ENCODE measurements around the gene PAX2. TPM values are rescaled to one million over a fixed set of nuclear protein-coding genes. Genes with fewer than 3 reads are reported as not detected.

The PAX2 gene
- total and polyA plus RNA-seq, 3 donors from 2014 or later, result 1.1 to 3.7 (median 1.5) TPM

GRCh38 chr10:100731407-100732240 is 13.8 kb upstream of the PAX2 start:
- no peaks in the 10 kb centered on the region for H3K9me3 ChIP-seq
- H3K36me3 ChIP-seq (ENCODE audit: low read depth, missing control alignments), result no peaks in the 10 kb centered on the region
- no peak overlapping the region for H3K4me3 ChIP-seq
- intact Hi-C loops (cut with DNase I; ENCODE audit: low total_unique reads), result no loop called here
- TF ChIP-seq CTCF (IDR thresholded peaks at IDR 0.05), result no peak
- no peak for TF ChIP-seq POLR2A (IDR thresholded peaks at IDR 0.05)
- no peaks in the 10 kb centered on the region for H3K27me3 ChIP-seq
- 67 to 71% methylated on average over 14 to 24 of the region's 24 CpGs for WGBS, 2 donors
- DNase-seq, result no peak
- H3K27ac ChIP-seq, result no peak overlapping the region
- H3K4me1 ChIP-seq, result peaks cover 21% of the 10 kb centered on the region

DNA sequence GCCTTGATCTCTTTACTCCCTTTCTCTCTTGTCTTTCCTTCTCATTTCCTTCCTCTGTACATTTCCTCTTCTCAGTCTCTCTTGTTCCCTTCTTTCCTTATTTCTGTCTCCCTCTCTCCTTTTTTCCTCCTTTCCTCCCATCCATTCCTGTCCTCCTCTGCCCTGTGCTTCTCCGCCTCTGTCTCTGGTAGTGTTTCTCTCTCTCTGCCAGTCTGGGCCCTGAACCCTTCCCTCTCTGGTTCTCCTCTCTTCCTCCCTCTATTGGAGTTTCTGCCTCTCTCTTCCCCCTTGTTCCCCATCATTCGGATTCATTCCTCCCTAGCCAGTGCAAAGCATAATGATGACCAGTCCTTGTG is 13.2 kb upstream of the PAX2 start:
- no peak overlapping the region for H3K27ac ChIP-seq
- intact Hi-C loops (cut with DNase I; ENCODE audit: low total_unique reads), result no loop called here
- DNase-seq, result no peak
- no peak overlapping the region for H3K4me3 ChIP-seq
- no peaks in the 10 kb centered on the region for H3K36me3 ChIP-seq (ENCODE audit: low read depth, missing control alignments)
- no peaks in the 10 kb centered on the region for H3K27me3 ChIP-seq
- no peak for TF ChIP-seq POLR2A (IDR thresholded peaks at IDR 0.05)
- no peaks in the 10 kb centered on the region for H3K9me3 ChIP-seq
- 81 to 95% methylated on average over 2 of the region's 2 CpGs for WGBS, 2 donors
- peaks cover 21% of the 10 kb centered on the region for H3K4me1 ChIP-seq

- H3K36me3 ChIP-seq (ENCODE audit: low read depth, missing control alignments), result no peaks in the 10 kb centered on the region
- no peaks in the 10 kb centered on the region for H3K27me3 ChIP-seq
- H3K4me1 ChIP-seq, result peaks cover 28% of the 10 kb centered on the region
- intact Hi-C loops (cut with DNase I; ENCODE audit: low total_unique reads), result no loop called here
- TF ChIP-seq POLR2A (IDR thresholded peaks at IDR 0.05) (no peak), CTCF (IDR thresholded peaks at IDR 0.05) (no peak)
- no peak overlapping the region for H3K27ac ChIP-seq
- no peak overlapping the region for H3K4me3 ChIP-seq
- 83 to 90% methylated on average over 4 to 6 of the region's 6 CpGs for WGBS, 2 donors
- no peak for DNase-seq
- H3K9me3 ChIP-seq, result no peaks in the 10 kb centered on the region
Observed at GRCh38 chr10:100733329-100733728, 12.1 kb upstream of the PAX2 start.

DNA sequence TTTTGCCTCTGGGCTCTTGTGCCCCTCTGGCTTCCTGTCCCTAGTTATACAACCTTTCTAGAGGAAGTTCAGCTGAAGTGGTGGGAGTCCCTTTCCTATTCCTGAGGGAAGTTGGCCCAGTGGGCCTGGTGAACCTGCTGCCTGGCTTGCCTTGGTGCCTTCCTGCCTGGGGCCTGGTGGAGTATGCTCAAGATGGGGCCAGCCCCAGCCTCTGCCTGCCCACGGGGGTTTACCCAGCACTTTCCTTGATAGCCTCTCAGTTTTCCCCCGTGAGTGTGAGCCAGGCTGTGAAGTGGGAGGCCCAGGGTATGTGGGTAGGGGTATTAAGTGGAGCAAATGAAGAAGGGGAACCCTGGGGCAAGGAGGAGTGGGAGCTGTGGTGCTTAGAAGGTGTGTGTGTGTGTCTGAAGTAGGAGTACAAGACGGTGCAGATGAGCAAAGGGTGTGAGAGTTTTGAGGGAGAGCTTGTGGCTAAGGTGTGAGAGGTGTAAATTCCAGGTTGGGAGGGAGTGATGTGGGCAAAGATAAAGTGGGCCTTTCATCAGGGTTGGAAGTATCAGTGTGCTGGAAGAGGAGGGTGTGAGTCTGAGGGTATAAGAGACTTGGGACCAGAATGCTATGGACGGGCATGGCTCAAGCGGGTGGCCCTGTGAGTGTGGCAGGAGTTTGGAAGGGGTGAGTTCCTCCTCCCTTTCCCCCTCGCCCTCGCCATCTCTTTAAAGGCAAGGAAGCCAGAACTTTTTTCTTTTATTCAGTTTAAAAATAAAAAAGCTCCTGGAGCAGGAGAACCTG is 10.9 kb upstream of the PAX2 start:
- peak overlapping the region in 1 of 2 donors; percentile 17 for H3K4me3 ChIP-seq
- H3K27ac ChIP-seq, result no peak overlapping the region
- DNase-seq, result no peak
- no peaks in the 10 kb centered on the region for H3K9me3 ChIP-seq
- no peaks in the 10 kb centered on the region for H3K36me3 ChIP-seq (ENCODE audit: low read depth, missing control alignments)
- intact Hi-C loops (cut with DNase I; ENCODE audit: low total_unique reads), result no loop called here
- H3K4me1 ChIP-seq, result peaks cover 28% of the 10 kb centered on the region
- TF ChIP-seq POLR2A (IDR thresholded peaks at IDR 0.05), result no peak
- no peaks in the 10 kb centered on the region for H3K27me3 ChIP-seq
- 45 to 66% methylated on average over 7 of the region's 7 CpGs for whole genome bisulfite sequencing, 2 donors

DNA sequence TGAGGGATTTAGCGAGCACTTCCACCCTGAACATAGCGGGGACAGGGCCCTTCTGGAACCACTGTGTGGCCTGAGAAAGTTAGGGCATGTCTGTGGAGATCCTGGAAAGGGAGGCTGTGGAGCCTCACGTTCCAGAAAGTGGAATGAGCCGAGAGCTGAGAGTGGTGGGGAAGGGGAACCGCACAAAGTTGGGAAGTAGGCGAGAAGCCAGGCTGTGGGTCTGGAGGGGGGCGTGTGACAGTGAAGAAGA is 10.4 kb upstream of the PAX2 start:
- H3K4me3 ChIP-seq, result peak overlapping the region in 1 of 2 donors; percentile 17
- H3K9me3 ChIP-seq, result no peaks in the 10 kb centered on the region
- no peaks in the 10 kb centered on the region for H3K36me3 ChIP-seq (ENCODE audit: low read depth, missing control alignments)
- no peak for DNase-seq
- intact Hi-C loops (cut with DNase I; ENCODE audit: low total_unique reads), result no loop called here
- TF ChIP-seq POLR2A (IDR thresholded peaks at IDR 0.05) (no peak), CTCF (IDR thresholded peaks at IDR 0.05) (no peak)
- H3K27ac ChIP-seq, result no peak overlapping the region
- H3K4me1 ChIP-seq, result peaks cover 24% of the 10 kb centered on the region
- H3K27me3 ChIP-seq, result no peaks in the 10 kb centered on the region
- WGBS, 2 donors, result 32 to 39% methylated on average over 7 of the region's 7 CpGs

Measured in testis (tissue), 3 donors.